H1 (cell line): ENCODE measurements around the gene DCDC2. TPM values are rescaled to one million over a fixed set of nuclear protein-coding genes. Genes with fewer than 3 reads are reported as not detected.

Experiments used
- CBX5 ChIP-seq: fragments of 300-800, 300-1000 bp; sonication (generic); IDR thresholded peaks from 2 replicates; pipeline ENCODE4 v1.7.1; 2016; ENCODE audit warnings: antibody characterized with exemption, low read length, low read depth
- CHD2 ChIP-seq: IDR thresholded peaks from 2 replicates; pipeline ENCODE4 v1.6.1; 2012; ENCODE audit warnings: low read length, improper control_type of control experiment
- CHD7 ChIP-seq: fragments of 300-600 bp; sonication (generic); IDR thresholded peaks from 2 replicates; pipeline ENCODE4 v1.7.1; 2012; ENCODE audit warnings: low read length, moderate library complexity, mild to moderate bottlenecking, inconsistent platforms; ENCODE audit not compliant: insufficient replicate concordance
- HDAC2 ChIP-seq, 2 experiments: fragments of 300-600 bp in 1 of 2; sonication (generic) in 1 of 2; IDR thresholded peaks; 2 replicates each; pipeline ENCODE4 v1.6.1; 2011 to 2012; ENCODE audit warnings: low read depth in 2 of 2, low read length in 2 of 2, mild to moderate bottlenecking in 2 of 2, moderate library complexity in 2 of 2, borderline replicate concordance in 1 of 2, inconsistent platforms in 1 of 2
- JUND ChIP-seq: IDR thresholded peaks from 2 replicates; pipeline ENCODE4 v1.6.1; 2011; ENCODE audit warnings: mild to moderate bottlenecking, improper control_type of control experiment, low read length
- NANOG ChIP-seq: IDR thresholded peaks from 2 replicates; pipeline ENCODE4 v1.6.1; 2011; ENCODE audit warnings: low read length, low read depth, mild to moderate bottlenecking, inconsistent platforms; ENCODE audit not compliant: insufficient read depth, poor library complexity, severe bottlenecking
- polyA plus RNA-seq, 7 experiments: library from polyadenylated mRNA; depleted of rRNA in 3 of 7; stranded (reverse) in 5 of 7; unstranded in 2 of 7; fragments of >200 nt in 5 of 7; fragments of 200-250 nt in 2 of 7; gene quantifications; 1 replicate in 5 of 7; 2 replicates in 1 of 7; 4 replicates in 1 of 7; pipeline versions ENCODE4 v1.2.1 to v1.2.3, GENCODE V29; 2011 to 2013; ENCODE audit warnings: missing spikeins in 2 of 7, mixed read lengths in 2 of 7
- total RNA-seq: library from RNA; stranded (reverse); fragmentation: NEBNext Ultra II Directional; extraction: Animal tissue kit (Norgen Biotek cat#: 25700); gene quantifications from 2 replicates; pipeline ENCODE4 v1.2.1, GENCODE V29; 2021

Gene DCDC2
- total and polyA plus RNA-seq, 2 of the 8 experiments (the other 6 are each of a cell fraction or from before 2014, with no cell fraction given): 0.03 to 0.15 TPM

DNA sequence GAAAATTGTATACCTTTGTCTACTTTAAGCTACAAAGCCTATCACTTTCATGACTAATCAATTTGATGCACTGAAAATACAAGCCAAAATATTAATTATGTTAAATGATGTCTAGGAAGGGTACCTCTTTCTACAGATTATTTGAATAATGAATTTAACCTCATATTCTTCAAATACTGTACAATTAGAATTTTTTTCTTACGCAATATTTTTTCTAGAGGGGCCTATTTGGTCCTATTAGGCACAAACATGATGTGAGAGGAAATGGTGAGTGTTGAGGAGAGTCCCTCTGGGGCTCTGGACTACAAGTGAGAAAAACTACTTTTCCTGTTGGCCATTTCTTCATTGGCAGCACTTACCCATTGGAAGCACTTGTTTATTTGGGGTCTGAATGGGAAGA, 5.4 kb downstream of the DCDC2 start (continued):
- TF ChIP-seq JUND: no peak
- TF ChIP-seq HDAC2 (IDR thresholded peaks at IDR 0.05; ENCODE audit: borderline replicate concordance in 1 of 2, low read depth in 2 of 2, low read length in 2 of 2): no peak
- TF ChIP-seq CHD2: no peak
- no peak for TF ChIP-seq CHD7
- no peak for TF ChIP-seq NANOG
- no peak for TF ChIP-seq CBX5
